ENCODE data around the gene SPAG9. TPM values are rescaled to one million over a fixed set of nuclear protein-coding genes. Genes with fewer than 3 reads are reported as not detected.

SPAG9 gene
- total and polyA plus RNA-seq, 2 of the 8 experiments (the other 6 are each of a cell fraction or from before 2014, with no cell fraction given): 9.8 to 63.8 TPM

- Histone ChIP-seq H3K79me1 (ENCODE audit: low read depth, low read length) (no peaks in the 10 kb centered on the region), H2BK5ac (ENCODE audit: low read depth, low read length) (0 out of 2 replicates have a peak overlapping the region, but pooled peaks have one; percentile 53), H3K79me2 (ENCODE audit: control insufficient read depth in 1 of 2, insufficient read depth in 2 of 2, low read length in 2 of 2) (no peaks in the 10 kb centered on the region), H3K4ac (replicated peaks; ENCODE audit: insufficient read length, low read depth, low read length) (no peak overlapping the region), H3K56ac (replicated peaks; ENCODE audit: insufficient read length, low read depth, low read length) (no peak overlapping the region), H3K27ac (ENCODE audit: low read depth, low read length) (no peak overlapping the region), H4K5ac (ENCODE audit: insufficient read length, low read depth, low read length) (no peak overlapping the region), H2BK12ac (ENCODE audit: low read depth, low read length) (no peak overlapping the region; the same call in 1 of the 2 replicates), H3K36me3 (ENCODE audit: control insufficient read depth in 2 of 4, insufficient read depth in 4 of 4, low read length in 3 of 4) (no peaks in the 10 kb centered on the region; a peak in 1 of 8 replicates), H3K14ac (ENCODE audit: insufficient read length) (no peak overlapping the region), H2AFZ (ENCODE audit: low read length) (0 out of 2 replicates have a peak overlapping the region, but pooled peaks have one; percentile 7), H2BK15ac (ENCODE audit: low read length) (no peak overlapping the region), H3K27me3 (replicated peaks in 1 of 4; ENCODE audit: control insufficient read depth in 3 of 4, extremely low read depth in 1 of 4, insufficient read depth in 3 of 4, low read length in 3 of 4) (no peaks in the 10 kb centered on the region), H4K20me1 (replicated peaks in 1 of 2; ENCODE audit: control insufficient read depth in 1 of 2, insufficient read depth in 2 of 2, low read length in 2 of 2) (no peaks in the 10 kb centered on the region), H3K18ac (ENCODE audit: extremely low read depth, low read length) (no peak overlapping the region), H3K23me2 (ENCODE audit: low read depth, low read length) (no peaks in the 10 kb centered on the region), H3K9me3 (ENCODE audit: insufficient read depth in 2 of 2, low read depth in 1 of 2, low read length in 1 of 2) (no peaks in the 10 kb centered on the region), H3K4me2 (ENCODE audit: insufficient read depth in 1 of 2, low read depth in 2 of 2, low read length in 2 of 2) (no peak overlapping the region), H2BK120ac (replicated peaks; ENCODE audit: low read depth, low read length) (no peak overlapping the region), H4K91ac (replicated peaks; ENCODE audit: insufficient read length, low read length) (no peak overlapping the region), H3K9ac (replicated peaks in 1 of 4; ENCODE audit: extremely low read depth in 1 of 4, low read depth in 3 of 4, low read length in 3 of 4) (no peak overlapping the region), H3K4me1 (replicated peaks in 1 of 4; ENCODE audit: control insufficient read depth in 3 of 4, insufficient read depth in 4 of 4, low read length in 3 of 4) (peaks cover 3 to 18% (median 10%) of the 10 kb centered on the region in 4 experiments), H4K8ac (ENCODE audit: extremely low read depth, insufficient read depth, low read length) (no peak overlapping the region), H2AK5ac (ENCODE audit: low read depth, low read length) (no peak overlapping the region), H3K23ac (ENCODE audit: insufficient read length) (no peak overlapping the region), H3K4me3 (ENCODE audit: extremely low read depth in 1 of 4, insufficient read depth in 2 of 4, low read depth in 3 of 4, low read length in 4 of 4) (no peak overlapping the region), H2BK20ac (ENCODE audit: low read length) (peak overlapping the region; percentile 25; the same call in 1 of the 2 replicates)
- DNase-seq (ENCODE audit: low read depth in 1 of 2, low spot score in 2 of 2) (peak in 1 of 2 experiments; percentile 81), FAIRE-seq (peak; percentile 95)
- ChIA-PET CTCF (ENCODE audit: partially characterized antibody) (interaction anchor here (0.6 to 21.7 kb wide), 22 partner anchors 8 to 193 kb away, joined by 3 to 735 read pairs (median 4); partner anchors contain the start of genes TOB1 and WFIKKN2), POLR2A (ENCODE audit: partially characterized antibody) (interaction anchor here (0.6 to 21.0 kb wide), 9 partner anchors 12 to 209 kb away, joined by 3 to 308 read pairs (median 3); partner anchors contain the start of genes NME2 and TOB1)
- whole genome bisulfite sequencing, 2 experiments (ENCODE audit: extremely low coverage in 1 of 2, insufficient coverage in 1 of 2, insufficient read length in 1 of 2, insufficient replicate concordance in 2 of 2, low coverage in 1 of 2, low lambda C conversion rate in 2 of 2, missing lambda C conversion rate in 1 of 2): 49% methylated on average over 13 of the region's 13 CpGs; no CpG with 5 or more reads in 1 of the 2 experiments
- TF ChIP-seq JUN (IDR thresholded peaks at IDR 0.05; ENCODE audit: low read depth, low read length): no peak
- no peak for TF ChIP-seq BCL11A (IDR thresholded peaks at IDR 0.05; ENCODE audit: low read depth in 2 of 2, low read length in 2 of 2)
- TF ChIP-seq RFX5 (IDR thresholded peaks at IDR 0.05; ENCODE audit: borderline replicate concordance, low read depth, low read length): no peak
- TF ChIP-seq SRF (IDR thresholded peaks at IDR 0.05; ENCODE audit: low read depth, low read length): no peak
- TF ChIP-seq EZH2 (IDR thresholded peaks at IDR 0.05; ENCODE audit: low read depth, low read length, severe bottlenecking): no peak
- no peak for TF ChIP-seq JUND (IDR thresholded peaks at IDR 0.05; ENCODE audit: low read length)
- TF ChIP-seq EGR1 (IDR thresholded peaks at IDR 0.05; ENCODE audit: borderline replicate concordance, low read depth, low read length): no peak
- no peak for TF ChIP-seq CEBPB (IDR thresholded peaks at IDR 0.05; ENCODE audit: low read depth, low read length)
- TF ChIP-seq RAD21 (IDR thresholded peaks at IDR 0.05 in 1 of 2, conservative IDR thresholded peaks at IDR 0.05 in 1 of 2; ENCODE audit: low read depth in 2 of 2, low read length in 2 of 2): peak; percentile 85 to 89
- TF ChIP-seq TAF7 (optimal IDR thresholded peaks at IDR 0.05; ENCODE audit: borderline replicate concordance, low read depth, low read length): no peak
These were observed 163.7 kb downstream of the SPAG9 start for GRCh38 chr17:50956750-50957523.

Measured in H1 (cell line).